ENCODE measurements around the gene FBXO42. TPM values are rescaled to one million over a fixed set of nuclear protein-coding genes. Genes with fewer than 3 reads are reported as not detected.
"Not testable (repeated sequence)": the region's sequence is repeated elsewhere in the genome, so short reads cannot be mapped to it uniquely, and the experiment has no call there.

Gene FBXO42
- total and polyA plus RNA-seq, 10 donors, result 8.6 to 30.2 (median 20.1) TPM

- Histone ChIP-seq H3K4me1 (peaks cover 45 to 92% (median 82%) of the 10 kb centered on the region in 6 donors), H3K4me3 (no peak overlapping the region), H3K9me3 (no peaks in the 10 kb centered on the region), H3K27ac (peak overlapping the region in 2 of 8 donors; percentile 95 to 98), H3K36me3 (peaks cover 0 to 26% (median 0%) of the 10 kb centered on the region in 6 donors), H3K27me3 (replicated peaks in 1 of 7) (no peaks in the 10 kb centered on the region)
- TF ChIP-seq POLR2A (IDR thresholded peaks at IDR 0.05), result no peak
- 72 to 89% (median 85%) methylated on average over 4 of the region's 4 CpGs for WGBS, 5 donors
- no peak for DNase-seq
- intact Hi-C loops (cut with DNase I; ENCODE audit: low total_unique reads), result no loop called here
Measured at GRCh38 chr1:16369821-16370220, 17.5 kb upstream of the FBXO42 start.

- Histone ChIP-seq H3K27ac (peak overlapping the region; percentile 94 to 99 (median 98)), H3K9me3 (no peaks in the 10 kb centered on the region), H3K27me3 (replicated peaks in 1 of 7) (no peaks in the 10 kb centered on the region), H3K4me1 (peaks cover 47 to 92% (median 75%) of the 10 kb centered on the region in 6 donors), H3K36me3 (peaks cover 0 to 11% (median 0%) of the 10 kb centered on the region in 6 donors), H3K4me3 (peak overlapping the region; percentile 71 to 93 (median 86))
- 4 to 6% (median 4%) methylated on average over 24 of the region's 24 CpGs for WGBS, 5 donors
- no peak for DNase-seq
- intact Hi-C loops (cut with DNase I; ENCODE audit: low total_unique reads), result no loop called here
- no peak for TF ChIP-seq POLR2A (IDR thresholded peaks at IDR 0.05)
- no peak for TF ChIP-seq CTCF (IDR thresholded peaks at IDR 0.05 in 8 of 11, conservative IDR thresholded peaks at IDR 0.05 in 3 of 11)
- no peak for TF ChIP-seq POLR2AphosphoS5 (IDR thresholded peaks at IDR 0.05)
Measured at GRCh38 chr1:16367968-16368890, 15.9 kb upstream of the FBXO42 start.

GRCh38 chr1:16367258-16367967, 15.1 kb upstream of the FBXO42 start:
- DNase-seq, result no peak
- Histone ChIP-seq H3K27me3 (replicated peaks in 1 of 7) (no peaks in the 10 kb centered on the region), H3K4me3 (peak overlapping the region; percentile 71 to 93 (median 86)), H3K9me3 (no peaks in the 10 kb centered on the region), H3K4me1 (peaks cover 42 to 87% (median 70%) of the 10 kb centered on the region in 6 donors), H3K36me3 (peaks cover 0 to 5% (median 0%) of the 10 kb centered on the region in 6 donors), H3K27ac (peak overlapping the region; percentile 94 to 99 (median 98))
- WGBS, 5 donors, result 0 to 1% (median 0%) methylated on average over 35 to 47 of the region's 47 CpGs
- TF ChIP-seq CTCF (IDR thresholded peaks at IDR 0.05 in 8 of 11, conservative IDR thresholded peaks at IDR 0.05 in 3 of 11) (peak in 6 of 11 experiments; percentile 2 to 21 (median 9)), POLR2A (IDR thresholded peaks at IDR 0.05) (peak in 2 of 3 donors; percentile 52 to 60), POLR2AphosphoS5 (IDR thresholded peaks at IDR 0.05) (peak; percentile 95 to 98 (median 96))
- intact Hi-C loops (cut with DNase I; ENCODE audit: low total_unique reads), result no loop called here

- no peaks in the 10 kb centered on the region for H3K9me3 ChIP-seq
- no peaks in the 10 kb centered on the region for H3K27me3 ChIP-seq (replicated peaks in 1 of 7)
- intact Hi-C loops (cut with DNase I; ENCODE audit: low total_unique reads), result no loop called here
- peak; percentile 99 for DNase-seq
- H3K36me3 ChIP-seq, result peaks cover 0 to 5% (median 0%) of the 10 kb centered on the region in 6 donors
- H3K4me3 ChIP-seq, result peak within 1 kb of the TSS; percentile 71 to 93 (median 86)
- H3K4me1 ChIP-seq, result peaks cover 35 to 81% (median 64%) of the 10 kb centered on the region in 6 donors
- H3K27ac ChIP-seq, result peak within 1 kb of the TSS; percentile 94 to 99 (median 98)
- WGBS, 5 donors, result 2 to 4% (median 3%) methylated on average over 23 to 24 of the region's 24 CpGs
- no peak for TF ChIP-seq POLR2A (IDR thresholded peaks at IDR 0.05)
- TF ChIP-seq POLR2AphosphoS5 (IDR thresholded peaks at IDR 0.05), result no peak
- TF ChIP-seq CTCF (IDR thresholded peaks at IDR 0.05 in 8 of 11, conservative IDR thresholded peaks at IDR 0.05 in 3 of 11), result no peak
Measured at GRCh38 chr1:16366722-16367257, 14.5 kb upstream of the FBXO42 start, which contains the start of gene SZRD1. TSS of gene SZRD1 (plus strand) at chr1:16367242. CDS start at chr1:16367258, 16 bp downstream.

- WGBS, 5 donors, result 54 to 84% (median 69%) methylated on average over 3 of the region's 3 CpGs
- DNase-seq; H3K27me3 ChIP-seq (replicated peaks in 1 of 7); H3K4me3 ChIP-seq; H3K9me3 ChIP-seq; intact Hi-C loops (cut with DNase I; ENCODE audit: low total_unique reads); H3K36me3 ChIP-seq: not testable (repeated sequence)
- Histone ChIP-seq H3K27ac (peak overlapping the region in 7 of 8 donors; percentile 55 to 99 (median 75)), H3K4me1 (peaks cover 27 to 64% (median 47%) of the 10 kb centered on the region in 6 donors)
Measured at GRCh38 chr1:16365146-16365498, 12.8 kb upstream of the FBXO42 start.

Measured in spleen (tissue), 11 donors.